HG02981 (cell line): Measurements from ENCODE around the gene KCNAB2.

Experiments
- ATAC-seq: cut with Tn5 transposase; IDR thresholded peaks from one replicate; pipeline ENCODE4 v1.9.1; 2021; ENCODE audit warnings: mild to moderate bottlenecking, moderate library complexity; ENCODE audit not compliant: unreplicated experiment

Gene KCNAB2

GRCh38 chr1:6124746-6125365 is 79.2 kb downstream of the KCNAB2 start:
- ATAC-seq: no peak

DNA sequence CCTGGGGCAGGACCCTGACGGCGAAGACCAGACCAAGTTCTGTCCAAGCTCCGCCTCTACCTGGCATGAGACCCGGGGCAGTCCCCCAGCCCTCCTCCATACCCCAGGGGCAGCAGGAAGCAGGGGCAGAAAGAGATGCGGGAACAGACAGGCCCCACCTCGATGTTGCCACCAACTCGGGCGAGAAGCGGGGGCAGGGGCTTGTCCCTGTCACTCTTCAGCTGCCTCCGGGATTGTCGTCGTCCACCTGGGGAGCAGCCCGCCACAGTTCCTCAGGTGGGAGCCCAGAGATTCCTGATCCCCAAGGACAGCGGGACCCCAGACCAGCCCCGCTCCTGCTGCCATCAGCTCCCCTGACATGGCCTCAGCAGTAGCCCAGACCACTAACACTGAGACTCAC is 79.7 kb downstream of the KCNAB2 start:
- no peak for ATAC-seq

- ATAC-seq: no peak
Measured at GRCh38 chr1:6126028-6126427, 80.3 kb downstream of the KCNAB2 start.

GRCh38 chr1:6126521-6127067 is 80.9 kb downstream of the KCNAB2 start:
- ATAC-seq: no peak

DNA sequence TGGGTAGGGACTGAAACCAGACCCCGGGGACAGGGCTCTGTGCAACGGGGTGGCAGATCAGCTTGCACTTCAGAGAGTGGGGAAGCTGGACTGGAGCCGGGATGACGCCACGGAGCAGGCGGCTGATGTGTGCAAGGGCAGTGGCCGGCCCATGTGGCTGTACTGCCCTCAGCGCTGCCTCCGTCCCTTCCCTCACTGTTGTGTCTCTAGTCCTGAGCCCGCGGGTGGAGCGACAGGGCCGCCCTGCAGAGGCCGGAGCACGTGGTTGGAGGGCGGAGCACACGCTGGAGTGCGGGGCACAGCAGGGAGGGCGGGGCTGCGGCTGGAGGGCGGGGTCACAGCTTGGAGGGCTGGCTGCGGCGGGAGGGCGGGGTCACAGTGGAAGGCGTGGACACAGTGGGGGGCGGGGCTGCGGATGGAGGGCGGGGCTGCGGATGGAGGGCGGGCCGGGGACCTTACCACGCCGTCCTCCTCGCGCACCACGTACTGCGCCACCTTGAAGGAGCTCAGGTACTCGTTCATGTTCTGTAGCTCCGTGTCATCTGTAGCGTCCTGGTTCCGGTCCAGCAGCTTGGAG is 82.0 kb downstream of the KCNAB2 start:
- no peak for ATAC-seq

- ATAC-seq: no peak
Measured at GRCh38 chr1:6128276-6129081, 82.8 kb downstream of the KCNAB2 start.

GRCh38 chr1:6129313-6129712 is 83.6 kb downstream of the KCNAB2 start:
- no peak for ATAC-seq

DNA sequence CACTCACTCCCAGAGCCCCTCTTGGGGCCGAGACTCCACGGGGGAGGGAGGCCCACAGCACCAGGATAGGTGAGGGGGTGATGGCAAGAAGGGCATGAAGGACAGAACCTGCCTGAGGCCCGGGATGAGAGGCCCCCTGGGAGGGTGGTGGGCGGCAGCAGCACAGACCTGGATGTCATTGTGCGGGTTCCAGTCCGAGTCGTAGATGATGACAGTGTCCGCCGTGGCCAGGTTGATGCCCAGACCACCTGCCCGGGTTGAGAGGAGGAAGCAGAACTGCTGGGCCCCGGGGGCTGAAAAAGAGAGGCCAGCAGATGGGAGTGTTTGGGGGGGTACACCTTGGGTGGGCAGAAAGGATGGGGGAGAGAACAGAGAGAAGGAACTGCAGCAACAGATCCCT is 84.3 kb downstream of the KCNAB2 start:
- ATAC-seq: no peak

- no peak for ATAC-seq
Measured at GRCh38 chr1:6130596-6130995, 84.9 kb downstream of the KCNAB2 start.

DNA sequence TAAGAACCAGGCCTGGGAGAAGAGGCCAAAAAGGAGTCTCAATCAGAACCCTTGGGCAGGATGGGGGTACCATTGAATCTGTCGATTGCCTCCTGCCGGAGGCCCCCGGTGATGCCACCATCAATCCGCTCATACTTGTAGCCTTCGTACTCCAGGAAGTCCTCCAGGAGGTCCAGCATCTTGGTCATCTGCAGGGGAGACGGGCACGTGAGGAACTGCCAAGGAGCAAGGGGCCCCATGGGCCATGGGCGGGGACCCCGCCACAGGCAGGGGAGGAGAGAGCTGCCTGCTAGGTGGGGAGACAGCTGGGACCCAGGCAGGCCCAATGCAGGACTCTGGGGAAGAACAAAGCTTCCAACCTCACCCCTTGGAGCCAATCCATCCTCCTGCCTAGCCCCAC is 85.9 kb downstream of the KCNAB2 start:
- ATAC-seq: no peak

GRCh38 chr1:6133146-6133895 is 87.6 kb downstream of the KCNAB2 start:
- no peak for ATAC-seq

DNA sequence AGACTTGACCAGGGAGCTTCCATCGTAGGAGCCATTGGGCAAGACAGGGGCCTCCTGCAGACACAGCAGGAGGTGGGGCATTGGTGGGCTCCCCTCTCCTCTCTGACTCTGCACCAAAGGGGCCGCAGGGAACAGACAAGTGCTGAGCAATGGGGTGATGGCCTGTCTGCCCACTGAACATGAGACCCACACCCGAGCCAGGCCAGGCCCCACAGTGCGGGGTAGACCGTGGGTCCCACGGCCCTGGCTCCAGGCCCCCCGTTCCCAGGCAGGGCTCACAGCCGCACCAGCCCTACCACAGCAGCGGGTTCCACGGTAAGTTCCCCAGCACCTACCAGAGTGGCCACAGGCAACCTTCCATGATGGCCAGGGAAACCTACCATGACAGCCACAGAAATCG is 88.5 kb downstream of the KCNAB2 start:
- ATAC-seq: no peak

DNA sequence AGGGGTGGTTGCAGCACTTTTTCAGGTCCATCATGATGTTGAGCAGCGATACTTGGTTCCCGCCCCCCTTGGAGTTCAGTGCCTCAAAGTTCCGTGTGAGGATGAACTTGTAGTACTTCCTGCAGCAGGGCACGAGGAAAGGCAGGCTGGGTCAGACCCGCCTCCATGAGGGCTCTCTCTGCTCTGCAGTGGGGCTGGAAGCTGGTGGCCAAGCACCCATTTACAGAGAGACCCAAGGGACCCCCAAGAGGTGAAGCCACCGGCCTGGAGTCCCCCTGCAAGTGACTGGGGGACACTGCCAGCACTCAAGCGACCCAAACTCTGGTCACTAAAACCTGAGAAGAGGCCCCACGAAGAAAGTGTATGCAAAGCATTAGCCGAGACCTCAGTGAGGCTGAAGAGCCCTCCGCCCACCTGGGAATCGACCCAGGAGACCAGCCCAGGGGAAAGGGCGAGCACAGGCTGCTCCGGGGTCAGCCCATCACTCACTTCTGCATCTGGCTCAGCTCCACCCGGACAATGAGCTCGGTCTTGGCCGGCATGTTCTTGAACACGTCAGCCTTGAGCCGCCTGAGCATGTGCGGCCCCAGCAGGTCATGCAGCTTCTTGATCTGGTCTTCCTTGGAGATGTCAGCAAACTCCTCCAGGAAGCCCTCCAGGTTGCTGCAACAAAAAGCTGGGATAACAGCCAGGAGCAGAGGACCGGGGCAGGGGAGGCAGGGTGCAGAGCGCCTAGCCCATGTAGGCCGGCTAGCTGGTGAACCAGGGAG is 89.2 kb downstream of the KCNAB2 start:
- no peak for ATAC-seq

DNA sequence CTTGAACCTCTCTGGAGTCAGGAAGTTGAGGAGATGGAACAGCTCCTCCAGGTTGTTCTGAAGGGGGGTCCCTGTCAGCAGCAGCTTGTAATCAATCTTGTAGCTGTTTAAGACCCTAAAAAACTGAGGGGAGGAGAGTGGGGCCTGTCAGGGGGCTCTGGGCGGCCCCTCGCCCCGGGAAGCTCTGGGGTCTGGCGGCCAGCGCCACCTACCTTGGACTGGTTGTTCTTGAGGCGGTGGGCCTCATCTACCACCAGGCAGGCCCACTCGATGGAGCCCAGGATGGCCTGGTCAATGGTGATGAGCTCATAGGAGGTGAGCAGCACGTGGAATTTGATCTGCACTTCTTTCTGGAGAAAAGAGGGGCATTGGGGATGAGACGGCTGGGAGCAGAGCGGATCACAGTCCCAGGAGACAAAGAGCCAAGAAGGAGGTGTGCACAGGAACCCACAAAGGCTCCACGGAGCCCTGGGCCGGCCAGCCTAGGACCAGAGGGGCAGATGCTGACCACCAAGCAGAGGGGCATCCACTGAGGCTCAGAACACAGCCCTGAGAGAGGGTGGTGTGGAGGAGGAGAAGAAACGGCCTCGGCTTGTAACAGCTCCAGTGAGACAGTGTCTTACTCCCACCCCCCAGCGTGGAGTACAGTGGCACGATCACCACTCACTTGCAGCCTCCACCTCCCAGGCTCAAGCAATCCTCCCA is 91.0 kb downstream of the KCNAB2 start:
- no peak for ATAC-seq

GRCh38 chr1:6137758-6138157 is 92.1 kb downstream of the KCNAB2 start:
- no peak for ATAC-seq

DNA sequence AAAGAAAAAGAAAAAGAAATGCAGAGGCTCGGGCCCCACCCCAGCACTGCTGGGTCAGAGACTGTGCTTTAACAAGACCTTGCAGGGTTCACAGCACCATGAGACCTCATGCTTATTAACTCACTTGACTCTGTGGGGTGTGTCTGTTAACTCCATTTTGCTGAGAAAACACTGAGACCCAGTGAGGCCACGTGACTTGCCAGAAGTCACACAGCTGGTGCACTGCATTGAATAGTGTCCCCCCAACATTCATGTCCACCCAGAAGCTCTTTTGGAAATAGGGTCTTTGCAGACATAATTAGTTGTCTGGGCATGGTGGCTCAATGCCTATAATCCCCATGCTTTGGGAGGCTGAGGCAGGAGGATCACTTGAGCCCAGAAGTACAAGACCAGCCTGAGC is 94.7 kb downstream of the KCNAB2 start:
- no peak for ATAC-seq

- ATAC-seq: no peak
Measured at GRCh38 chr1:6141592-6141991, 95.9 kb downstream of the KCNAB2 start.

DNA sequence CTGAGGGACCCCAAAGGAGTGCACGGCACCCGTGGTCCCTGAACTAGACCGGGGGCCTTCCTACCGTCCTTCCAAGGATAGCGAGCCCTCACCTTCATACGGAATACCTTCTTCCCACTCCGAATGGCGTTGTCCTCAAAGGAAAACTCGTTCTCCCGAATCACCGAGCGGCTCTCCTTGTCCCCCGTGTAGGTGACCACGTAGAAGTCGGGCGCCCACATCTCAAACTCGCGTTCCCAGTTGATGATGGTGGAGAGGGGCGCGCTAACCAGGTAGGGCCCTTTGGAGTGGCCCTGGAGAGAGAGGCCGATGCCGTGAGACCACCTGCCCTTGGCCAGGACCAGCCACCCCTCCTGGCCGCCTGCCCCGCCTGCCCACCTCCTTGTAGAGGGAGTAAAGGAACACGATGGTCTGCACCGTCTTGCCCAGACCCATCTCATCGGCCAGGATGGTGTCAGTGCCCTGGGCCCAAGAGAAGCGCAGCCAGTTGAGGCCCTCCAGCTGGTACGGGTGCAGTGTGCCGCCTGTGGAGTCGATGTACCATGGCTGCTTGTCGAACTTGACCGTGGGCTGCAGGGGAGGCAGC is 96.4 kb downstream of the KCNAB2 start:
- ATAC-seq: no peak

DNA sequence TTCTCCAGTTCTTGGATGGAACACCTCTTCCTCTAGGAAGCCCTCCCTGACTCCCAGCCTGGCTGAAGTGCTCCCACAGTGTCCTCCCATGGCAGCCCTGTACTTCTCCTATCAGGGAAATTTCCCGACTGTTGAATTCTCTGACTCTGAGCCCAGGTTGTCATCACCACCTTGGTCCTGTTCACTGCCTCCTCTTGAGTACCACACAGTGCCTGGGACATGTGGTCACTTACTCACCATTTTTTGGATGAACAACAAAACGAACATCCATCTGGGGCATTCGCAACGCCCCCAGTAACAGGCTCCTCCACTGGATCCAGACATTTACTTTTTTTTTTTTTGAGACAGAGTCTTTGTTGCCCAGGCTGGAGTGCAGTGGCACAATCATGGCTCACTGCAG is 97.0 kb downstream of the KCNAB2 start:
- no peak for ATAC-seq

DNA sequence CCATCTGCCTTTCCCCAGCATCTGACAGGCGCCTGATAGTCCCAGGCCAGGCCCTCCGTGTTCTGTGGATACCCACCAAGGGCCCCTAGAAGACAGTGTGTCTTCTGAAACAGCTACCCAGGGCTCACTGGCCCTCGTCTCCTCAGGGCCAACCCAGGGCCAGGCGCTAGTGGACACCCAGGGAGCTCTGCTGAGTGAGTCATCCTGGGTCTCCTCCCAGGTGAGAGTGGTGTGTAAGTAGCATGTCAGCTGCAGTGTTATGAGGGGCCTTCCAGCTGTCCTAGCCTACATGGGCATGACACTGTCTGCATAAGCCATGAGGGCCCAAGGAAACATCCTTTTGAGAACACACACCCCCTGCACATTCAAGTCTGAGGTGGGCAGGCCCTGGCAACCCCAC is 97.7 kb downstream of the KCNAB2 start:
- no peak for ATAC-seq
